GM04504 (cell line): Measurements from ENCODE around the gene FAM163B.

Source experiments
- DNase-seq: peaks from one replicate; pipeline ENCODE4 v3.0.0-alpha.2; 2012; ENCODE audit warnings: low read depth

Gene FAM163B

DNA sequence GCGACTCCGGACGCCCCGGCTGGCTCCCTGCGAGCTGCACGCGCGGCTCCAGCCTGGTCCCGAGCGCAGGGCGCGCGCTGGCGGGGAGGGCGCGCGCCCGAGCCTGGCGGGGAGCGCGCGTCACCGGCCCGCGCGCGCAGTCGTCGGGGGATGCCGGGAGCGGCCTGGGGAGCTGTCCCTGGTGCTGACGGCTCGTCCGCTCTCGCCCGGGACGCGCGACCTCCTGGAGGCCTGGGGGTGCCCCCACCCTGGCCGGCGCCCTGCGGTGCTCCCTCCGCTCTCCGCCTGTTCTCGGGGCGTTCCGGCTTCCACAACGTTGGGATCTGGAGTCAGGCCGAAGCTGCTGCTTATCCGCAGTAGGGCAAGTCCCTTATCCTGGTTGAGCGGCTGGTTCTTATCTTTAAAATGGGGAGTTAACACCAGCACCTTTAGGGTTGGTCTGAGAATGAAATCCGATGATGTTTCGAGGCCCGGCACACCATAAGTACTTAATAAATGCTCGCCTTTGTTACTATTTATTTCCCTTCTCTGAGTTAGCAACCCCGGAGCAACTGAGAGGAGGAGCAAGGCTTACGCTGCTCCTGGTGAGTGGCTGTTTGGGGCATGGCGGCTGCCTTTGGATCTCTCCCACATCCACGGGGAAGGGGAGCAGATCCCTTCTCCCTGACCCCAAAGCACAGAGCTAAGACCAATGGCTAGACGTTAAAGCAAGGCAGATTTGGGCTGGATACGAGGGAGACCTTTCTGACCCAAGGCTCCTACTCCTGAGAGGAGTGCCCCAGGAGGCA lies at the start of gene FAM163B:
Gene FAM163B, minus strand, starts transcription at position 79 of the 788 bp plus-strand sequence. CDS start 29,166 bp downstream, outside the sequence.
- DNase-seq = no peak

DNA sequence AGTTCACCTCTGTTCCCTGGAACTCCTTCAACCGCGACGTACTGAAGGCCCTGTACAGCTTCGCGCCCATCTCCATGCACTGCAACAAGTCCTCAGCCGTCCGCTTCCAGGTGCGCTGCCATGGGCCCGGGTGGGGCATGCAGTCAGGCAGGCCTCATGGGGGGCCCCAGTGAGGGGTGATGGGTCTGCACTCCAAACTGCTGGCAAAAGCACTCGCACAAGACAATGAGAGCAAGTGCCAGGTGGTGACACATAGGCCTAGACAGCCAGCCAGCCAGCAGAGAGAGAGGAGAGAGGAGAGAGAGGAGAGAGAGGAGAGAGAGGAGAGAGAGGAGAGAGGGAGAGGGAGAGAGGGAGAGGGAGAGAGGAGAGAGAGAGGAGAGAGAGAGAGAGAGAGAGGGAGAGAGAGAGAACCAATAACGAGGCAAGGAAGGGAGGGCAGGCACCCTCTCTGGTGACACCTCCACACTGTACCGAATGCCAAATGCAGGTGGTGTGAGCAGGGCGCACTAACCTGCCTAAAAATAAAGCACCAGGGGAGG lies 48.0 kb upstream of the FAM163B start:
- no peak for DNase-seq

DNA sequence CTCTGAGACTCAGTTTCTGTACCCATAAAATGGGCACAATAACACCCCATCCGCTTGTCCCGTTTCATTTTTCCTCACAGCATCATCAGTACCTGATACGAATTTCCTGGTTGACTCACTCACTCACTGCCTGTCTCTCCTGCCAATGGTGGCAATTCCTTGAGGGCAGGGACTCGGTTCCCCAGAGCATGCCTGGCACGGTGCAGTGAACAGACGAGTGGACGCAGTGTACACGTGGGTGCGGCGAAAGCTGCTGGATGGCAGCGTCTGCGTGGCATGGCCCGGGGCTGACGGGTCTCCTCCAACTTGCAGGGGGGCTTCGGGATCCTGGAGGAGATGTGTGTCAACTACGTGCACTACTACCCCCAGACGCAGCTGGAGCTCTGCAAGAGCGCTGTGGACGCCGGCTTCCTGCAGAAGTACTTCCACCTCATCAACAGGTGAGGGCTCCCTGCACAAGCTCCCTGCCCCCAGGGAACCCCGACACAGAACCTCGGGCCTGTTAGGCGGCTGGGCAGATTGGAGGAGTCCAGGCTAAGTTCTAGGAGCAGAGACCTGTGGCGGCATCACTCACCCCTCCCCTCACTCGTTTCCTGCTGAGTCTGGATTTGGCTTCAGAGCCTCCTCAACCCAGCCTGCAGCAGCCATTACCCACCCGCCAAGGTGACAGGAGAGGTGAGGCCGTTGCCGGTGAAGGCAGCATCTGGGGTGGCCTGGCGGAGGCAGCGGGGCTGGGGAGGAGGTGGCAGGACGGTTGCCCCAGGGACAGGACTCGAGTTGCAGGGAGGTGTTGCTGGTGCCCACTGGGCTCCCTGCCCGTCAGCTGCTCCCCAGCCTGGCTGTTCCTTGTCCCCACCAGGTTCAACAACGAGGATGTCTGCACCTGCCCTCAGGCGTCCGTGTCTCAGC lies 47.3 kb upstream of the FAM163B start:
- DNase-seq = no peak

DNA sequence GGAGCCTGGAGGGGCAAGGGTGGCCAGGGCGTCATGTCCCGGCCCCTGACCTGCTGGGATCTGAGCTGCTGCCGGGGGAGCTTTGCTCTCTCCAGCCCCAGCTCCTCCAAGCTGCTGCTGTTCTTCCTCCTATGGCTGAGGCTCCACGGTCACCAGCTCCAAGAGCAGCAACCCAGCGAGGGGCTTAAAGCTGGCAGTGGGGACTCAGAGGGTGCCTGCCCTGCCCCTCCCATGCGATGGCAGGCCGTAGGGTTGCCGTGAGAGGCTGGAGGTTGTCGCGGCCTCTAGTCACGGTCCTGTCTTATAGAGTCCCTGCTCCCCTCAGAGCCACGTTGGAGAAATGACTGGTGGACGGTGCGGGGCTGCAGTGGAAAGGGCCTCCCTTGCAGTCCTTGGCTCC lies 46.5 kb upstream of the FAM163B start:
- DNase-seq = no peak

DNA sequence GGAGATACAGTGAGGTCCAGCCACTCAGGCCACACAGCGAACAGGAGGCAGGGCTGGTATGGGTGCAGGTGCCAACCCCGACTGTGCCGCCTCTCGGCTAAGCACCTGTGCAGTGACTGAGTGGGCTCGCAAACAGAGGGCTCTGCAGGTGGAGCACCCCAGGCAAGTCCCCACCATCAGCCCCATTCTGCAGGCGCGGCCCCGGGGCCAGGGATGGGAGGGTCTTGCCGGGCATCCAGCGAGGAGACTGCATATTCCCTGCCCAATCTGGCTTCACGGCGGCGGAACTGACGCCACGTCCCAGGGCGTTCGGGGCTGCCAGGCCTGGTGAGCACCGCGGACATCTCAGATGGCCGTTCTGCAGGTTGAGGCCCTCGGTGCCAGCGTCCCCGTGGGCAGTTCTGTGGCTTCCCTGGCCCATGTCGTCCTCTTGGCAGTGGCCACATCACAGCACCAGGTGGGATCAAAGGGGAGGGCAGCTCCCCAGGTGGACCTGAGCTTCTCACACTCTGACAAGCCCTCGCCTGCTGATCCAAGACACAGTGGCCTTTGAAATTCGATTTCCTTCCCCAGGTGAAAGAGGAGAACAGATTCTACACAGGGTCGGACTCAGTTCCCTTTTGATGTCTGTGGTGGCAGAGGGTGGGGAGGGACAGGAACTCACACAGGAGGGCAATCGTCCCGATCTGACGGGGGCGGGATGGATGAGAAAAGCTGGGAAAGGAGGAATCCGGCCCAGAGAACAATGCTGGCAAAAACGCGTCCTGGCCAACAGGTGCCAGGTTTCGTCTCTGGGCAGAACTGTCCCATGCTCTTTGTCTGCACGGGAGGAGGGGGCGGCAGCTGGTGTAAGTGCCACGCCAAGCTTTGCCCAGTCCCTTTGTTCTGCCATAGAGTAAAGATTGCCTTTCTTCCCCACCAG lies 45.8 kb upstream of the FAM163B start:
- DNase-seq = no peak

DNA sequence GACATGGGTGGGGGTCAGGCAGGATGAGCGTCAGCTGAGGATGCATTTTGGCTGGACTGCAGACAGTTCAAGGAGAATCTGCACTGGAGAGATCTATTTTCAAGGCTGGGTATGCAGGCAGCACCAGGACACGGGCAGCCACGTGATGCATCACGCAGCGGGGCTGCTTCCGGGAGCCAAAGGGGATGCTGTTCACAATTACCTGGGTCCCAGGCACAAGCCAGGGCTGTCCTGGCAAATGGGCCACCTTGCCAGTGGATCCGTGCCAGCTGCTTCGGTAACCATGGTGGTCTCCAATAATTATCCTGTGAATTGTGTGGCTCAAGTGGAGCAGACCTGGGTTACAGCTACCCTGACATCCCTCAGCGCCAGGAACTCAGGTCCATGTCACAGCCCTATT lies 44.4 kb upstream of the FAM163B start:
- no peak for DNase-seq

DNA sequence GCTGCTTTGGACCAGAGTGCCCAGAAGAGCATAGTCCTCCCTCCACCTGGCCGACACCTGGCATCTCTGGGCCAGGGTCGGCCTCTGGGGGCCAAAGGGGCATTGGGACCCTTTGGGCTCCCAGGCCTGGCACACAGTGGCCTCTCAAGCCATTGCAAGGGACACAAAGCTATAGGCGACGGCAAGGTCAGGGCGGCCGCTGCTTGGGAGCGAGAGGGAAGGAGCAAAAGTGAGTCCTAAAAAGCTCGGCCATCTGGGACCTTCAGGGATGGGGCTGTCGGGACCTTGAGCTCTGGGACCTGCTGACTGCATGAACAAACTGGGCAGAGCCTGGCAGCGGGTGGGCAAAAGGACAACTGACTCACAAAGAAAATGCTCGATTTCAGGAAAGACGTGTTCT lies 40.8 kb upstream of the FAM163B start:
- no peak for DNase-seq

DNA sequence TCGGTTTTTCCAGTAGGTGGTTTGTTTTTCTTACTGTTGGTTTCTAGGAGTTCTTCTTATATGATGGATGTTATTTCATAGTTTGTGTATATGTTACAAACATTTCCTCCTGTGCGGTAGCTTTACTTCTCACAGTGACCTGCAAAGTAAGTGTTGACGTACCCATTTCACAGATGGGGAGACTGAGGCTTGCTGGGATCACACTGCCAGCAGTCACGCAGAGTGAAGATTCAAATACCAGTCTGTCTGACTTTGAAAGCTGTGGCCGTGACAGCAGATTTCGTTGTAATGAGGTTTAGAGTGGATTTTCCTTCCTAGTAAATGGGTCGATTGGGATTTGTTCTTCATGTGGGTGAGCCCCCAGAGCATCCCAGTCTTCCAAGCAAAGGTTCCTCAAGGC lies 40.0 kb upstream of the FAM163B start:
- no peak for DNase-seq

DNA sequence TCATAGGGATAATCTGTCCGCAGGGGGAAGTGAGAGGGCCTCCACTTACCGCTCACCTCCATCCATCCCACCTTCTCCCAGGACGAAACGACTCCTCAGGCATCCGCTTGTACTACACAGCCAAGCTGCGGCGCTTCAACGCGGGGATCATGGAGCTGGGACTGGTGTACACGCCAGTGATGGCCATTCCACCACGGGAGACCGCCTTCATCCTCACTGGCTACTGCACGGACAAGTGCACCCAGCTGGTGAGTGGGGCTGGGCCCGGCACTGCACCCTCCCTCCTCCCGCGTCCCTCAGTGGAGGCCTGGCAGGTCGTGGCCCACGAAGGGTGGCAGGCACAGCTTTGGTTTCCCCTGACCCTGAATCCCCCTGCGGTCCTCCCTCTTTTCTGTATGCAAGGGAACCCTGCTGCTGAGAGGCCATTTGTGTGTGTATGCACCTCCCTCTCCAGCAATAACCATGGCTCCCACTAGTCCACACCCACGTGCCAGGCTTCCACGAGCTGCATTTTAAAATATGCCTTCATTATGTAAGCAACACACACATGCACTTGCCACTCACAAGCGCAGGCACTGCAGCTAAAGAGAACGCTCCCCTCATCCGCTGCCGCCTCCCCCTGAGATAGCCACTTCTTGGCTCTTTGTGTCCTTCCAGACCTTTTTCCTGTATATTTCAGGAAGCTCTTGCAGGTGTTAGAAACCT lies 38.7 kb upstream of the FAM163B start:
- DNase-seq = no peak

DNA sequence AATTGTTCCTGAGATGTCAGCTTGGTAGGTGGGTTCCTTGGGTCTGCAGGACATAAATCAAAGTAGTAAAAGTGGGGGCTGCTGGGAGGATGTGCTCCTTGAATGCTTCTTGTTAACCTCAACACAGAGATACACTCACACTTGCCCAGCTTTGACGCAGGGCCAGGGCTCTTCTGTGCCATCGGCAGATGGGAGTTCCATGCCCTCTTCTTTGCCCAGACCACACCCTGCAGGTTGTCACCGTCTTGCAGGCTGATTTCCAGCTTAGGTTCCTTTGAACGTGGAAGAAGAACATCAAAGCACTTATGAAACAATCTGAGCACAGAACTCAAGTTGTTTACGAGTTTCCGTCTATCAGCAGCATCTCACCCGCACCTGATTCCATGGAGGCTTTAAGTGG lies 38.0 kb upstream of the FAM163B start:
- DNase-seq = no peak

DNA sequence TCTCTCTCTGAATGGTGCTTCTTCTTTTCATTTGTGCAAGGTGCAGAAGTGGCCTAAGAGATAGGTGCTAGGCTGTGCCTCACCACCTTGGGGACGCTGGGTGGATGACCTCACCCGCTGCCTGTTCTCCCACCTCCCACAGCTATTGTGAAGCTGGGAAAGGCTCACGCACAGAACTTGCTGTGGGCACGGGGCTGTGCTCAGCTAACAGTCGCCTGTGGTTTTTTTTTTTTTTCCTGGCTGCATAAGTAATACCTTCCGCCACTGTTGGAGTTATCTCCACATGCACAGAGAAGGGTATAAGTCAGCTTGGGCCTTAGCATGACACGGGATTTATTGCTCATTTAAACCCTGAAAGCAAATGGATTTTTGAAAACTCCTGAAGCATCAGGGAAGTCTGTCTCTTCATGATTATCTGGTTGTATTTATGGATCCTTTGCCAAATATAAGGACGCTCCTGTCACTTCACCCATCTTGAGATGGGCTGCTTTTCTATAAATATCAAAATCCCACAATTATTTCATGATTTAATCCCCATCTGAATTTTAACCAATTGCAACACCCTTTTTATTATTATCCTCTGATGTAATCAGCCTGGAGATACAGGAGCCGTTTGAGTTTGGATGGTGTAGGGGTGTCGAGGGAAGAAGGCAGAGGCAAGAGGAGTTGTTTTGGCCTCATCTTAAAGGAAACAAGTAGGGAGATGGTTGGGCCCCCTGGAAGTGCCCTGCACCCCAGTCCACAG lies 36.0 kb upstream of the FAM163B start:
- no peak for DNase-seq

DNA sequence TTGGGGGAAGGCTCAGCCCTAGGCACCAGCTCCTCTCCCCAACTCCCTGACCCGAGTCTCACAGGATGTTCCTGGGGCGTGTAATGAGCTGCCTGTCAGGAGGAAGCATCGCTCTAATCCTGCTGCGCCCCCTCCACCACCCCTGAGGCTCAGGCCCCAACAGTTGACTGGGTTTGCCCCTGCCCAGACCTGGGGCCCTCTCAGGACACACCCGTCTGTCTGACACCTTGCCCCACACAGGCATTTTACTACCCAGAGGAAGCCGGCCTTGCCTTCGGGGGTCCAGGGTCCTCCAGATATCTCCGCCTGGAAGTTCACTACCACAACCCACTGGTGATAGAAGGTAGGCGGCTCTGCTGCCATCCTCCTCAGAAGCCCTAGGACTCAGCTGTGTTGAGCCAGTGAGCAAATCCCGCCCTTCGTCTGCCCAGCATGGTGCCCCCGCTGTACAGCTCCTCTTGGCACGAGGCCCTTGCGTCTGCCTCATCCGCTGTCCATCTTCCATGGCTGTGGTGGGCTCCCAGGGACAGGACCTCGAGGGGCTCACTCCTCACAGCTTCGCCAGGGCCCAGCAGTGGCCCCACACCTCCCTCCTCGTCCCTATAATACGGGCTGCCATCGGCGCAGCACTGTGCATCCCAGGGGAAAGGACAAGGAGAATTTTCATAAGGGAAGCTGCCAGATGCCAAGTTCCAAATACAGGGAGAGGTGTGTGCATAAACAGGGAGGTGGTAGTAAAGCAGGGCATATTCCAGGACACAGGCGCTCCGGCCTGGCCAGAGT lies 35.0 kb upstream of the FAM163B start:
- DNase-seq = no peak

DNA sequence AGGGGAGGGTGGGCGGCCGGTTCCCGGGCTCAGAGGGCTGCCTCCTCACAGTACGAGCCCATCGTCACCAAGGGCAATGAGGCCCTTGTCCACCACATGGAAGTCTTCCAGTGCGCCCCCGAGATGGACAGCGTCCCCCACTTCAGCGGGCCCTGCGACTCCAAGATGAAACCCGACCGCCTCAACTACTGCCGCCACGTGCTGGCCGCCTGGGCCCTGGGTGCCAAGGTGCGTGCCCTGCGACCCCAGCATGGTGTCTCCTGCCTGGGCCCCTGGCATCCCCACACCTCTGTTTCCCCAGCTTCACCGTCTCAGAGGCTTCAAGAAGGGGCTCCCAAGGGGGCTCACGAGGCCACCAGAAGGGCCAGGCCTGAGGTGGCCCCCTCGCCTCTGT lies 34.2 kb upstream of the FAM163B start:
- no peak for DNase-seq

DNA sequence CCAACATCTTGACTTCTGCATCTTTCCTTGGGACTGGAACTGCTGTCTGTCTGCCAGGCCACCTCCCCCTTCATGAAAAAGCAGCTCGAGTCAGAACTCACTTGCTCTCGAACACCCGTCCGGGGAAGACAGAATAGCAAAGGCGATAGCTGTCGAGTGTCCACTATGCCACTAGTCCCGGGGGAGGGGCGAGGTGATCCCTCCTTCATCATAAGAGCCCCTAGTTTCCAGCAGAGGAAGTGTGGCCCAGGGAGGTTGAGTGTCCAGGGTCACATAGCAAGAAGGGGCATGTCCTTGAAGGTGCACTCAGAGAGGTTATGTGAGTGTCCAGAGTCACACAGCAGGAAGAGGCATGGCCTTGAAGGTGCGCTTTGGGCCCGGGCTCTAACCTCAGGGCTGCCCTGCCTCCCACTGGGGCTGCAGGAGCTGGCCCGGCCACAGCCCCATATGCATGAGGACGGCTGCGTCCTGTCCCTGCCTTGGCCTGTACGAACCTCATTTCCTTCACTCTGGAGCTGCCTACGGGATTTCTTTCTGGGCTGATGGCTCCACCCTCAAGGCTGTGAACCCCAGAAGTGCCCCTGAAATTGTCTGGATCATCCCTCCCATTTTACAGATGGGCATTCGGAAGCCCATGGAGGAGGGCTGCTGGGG lies 33.6 kb upstream of the FAM163B start:
- no peak for DNase-seq

DNA sequence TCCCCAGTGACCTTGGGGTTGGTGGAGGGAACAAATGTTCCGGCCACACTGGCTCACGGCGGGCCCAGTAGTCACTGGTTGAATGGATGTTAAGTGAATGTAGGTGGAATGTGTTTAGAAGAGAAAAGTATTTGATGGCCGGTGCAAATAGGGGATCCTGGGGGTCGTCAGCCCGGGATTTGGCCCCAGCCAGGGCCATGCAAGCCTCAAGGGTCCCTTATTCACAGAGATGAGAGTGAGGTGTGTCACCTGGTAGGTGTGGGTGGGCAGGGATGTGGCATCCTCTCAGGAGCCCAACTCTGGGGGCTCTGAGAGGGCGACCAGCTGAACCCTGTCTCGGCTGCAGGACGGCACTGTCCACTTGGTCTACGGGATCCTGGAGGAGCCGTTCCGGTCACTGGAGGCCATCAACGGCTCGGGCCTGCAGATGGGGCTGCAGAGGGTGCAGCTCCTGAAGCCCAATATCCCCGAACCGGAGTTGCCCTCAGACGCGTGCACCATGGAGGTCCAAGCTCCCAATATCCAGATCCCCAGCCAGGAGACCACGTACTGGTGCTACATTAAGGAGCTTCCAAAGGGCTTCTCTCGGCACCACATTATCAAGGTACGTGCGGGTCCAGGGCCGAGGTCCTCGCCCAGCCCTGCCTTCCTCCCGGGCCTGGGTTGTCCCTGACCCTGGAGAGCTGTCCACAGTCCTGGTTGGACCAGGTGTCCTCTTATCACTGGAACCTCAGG lies 32.8 kb upstream of the FAM163B start:
- no peak for DNase-seq

DNA sequence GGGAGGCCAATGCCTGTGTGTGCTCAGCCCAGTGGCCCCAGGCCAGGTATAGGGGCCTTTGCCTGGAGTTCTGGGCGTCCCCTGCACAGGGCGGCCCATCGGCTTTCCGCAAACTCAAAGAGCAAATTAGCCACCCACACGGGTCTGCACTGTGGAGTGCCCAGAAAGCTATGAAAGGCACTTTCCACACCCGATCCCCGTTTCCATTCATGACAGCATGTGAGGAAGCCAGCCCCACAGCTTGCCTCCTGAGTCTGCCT lies 32.1 kb upstream of the FAM163B start:
- DNase-seq = no peak

DNA sequence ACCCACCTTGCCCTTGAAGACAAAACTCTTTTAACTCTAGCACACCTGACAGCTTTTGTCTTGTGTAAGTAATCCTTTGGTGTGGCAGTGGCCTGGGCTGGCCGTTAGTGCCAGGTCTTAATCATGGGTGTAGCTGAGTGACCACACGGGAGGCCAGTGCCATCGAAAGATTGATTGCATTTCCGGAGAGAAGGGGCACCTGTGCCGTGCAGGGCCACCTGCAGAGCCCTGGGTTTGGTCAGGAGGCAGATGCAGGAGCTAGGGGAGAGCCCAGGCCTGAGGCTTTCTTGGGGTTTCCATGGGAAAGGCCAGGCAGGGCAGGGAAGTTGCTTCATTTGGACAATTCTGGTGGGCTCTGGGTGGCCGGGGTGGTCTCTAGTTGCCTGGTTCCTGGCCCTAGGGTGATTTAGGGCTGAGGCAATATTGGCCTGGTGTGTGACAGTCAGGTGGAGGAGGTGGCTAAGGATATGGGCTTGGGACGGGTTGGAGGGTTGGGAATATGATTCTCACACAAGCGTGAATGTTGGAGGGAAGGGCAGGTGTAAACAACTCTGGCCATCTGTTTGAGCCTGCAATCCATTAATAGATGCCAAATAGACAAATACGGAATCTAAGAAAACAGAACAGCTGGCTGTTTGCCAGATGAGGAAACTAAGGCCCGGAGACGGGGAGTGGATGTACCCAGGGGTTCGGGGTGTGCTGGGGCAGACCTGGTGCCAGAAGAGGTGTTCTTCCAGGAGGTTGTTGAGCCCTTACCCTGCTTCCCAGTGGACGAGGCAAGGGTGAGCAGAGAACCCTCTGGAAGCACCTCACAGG lies 31.6 kb upstream of the FAM163B start:
- DNase-seq = no peak

DNA sequence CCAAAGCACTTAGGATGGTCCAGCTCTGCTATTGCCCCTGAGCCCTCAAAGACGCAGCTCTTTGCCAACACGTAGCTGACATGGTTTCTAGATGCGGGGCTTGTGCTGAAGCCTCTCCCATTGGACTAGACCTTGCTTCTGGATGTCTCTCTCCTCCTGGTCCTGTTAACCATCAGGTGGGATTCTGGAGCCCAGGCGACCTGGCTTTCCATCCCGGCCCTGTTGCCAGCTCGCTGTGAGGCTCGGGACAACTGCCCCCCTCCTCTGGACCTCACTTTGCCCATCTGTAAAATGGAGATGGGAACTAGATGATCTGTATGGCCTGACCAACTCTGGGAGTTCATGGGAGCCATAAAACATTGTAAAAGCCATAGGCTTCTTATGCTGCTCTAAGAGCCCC lies 31.0 kb upstream of the FAM163B start:
- DNase-seq = no peak
